ENCODE data around the gene DAW1.

GRCh38 chr2:227973241-227973640 lies 101.8 kb downstream of the DAW1 start:
- TF ChIP-seq POLR2AphosphoS5 (IDR thresholded peaks at IDR 0.05; ENCODE audit: borderline replicate concordance, low read depth, low read length) (no peak), EZH2 (IDR thresholded peaks at IDR 0.05) (no peak), FOXP2 (optimal IDR thresholded peaks at IDR 0.05; ENCODE audit: control extremely low read depth, extremely low read length, insufficient read depth) (no peak)
